Activated naive CD4-positive, alpha-beta T cell treated with anti-CD3 and anti-CD28 coated beads, Interleukin-2, amount 50 U/mL, for 72 hours (primary cell): ENCODE measurements around the gene CRACDL. TPM values are rescaled to one million over a fixed set of nuclear protein-coding genes. Genes with fewer than 3 reads are reported as not detected.

Experiments used
- ATAC-seq, 2 donors: fragments of 150-1000 bp; cut with Tn5 transposase; 2 replicates each; pipeline ENCODE4 v1.10.0; 2021; ENCODE audit warnings: mild to moderate bottlenecking in 2 of 2, moderate library complexity in 2 of 2
- DNase-seq, 2 donors: peaks; one replicate each; pipeline ENCODE4 v3.0.0; 2021 to 2022; ENCODE audit warnings: low spot score in 2 of 2
- H3K27ac Mint-ChIP-seq, 2 donors: one replicate each; pipeline ENCODE4 v1.8.0; 2022; ENCODE audit warnings: mild to moderate bottlenecking in 2 of 2, mixed read lengths in 2 of 2
- H3K36me3 Mint-ChIP-seq, 2 donors: one replicate each; pipeline ENCODE4 v1.8.0; 2022; ENCODE audit warnings: mixed read lengths in 2 of 2
- H3K9me3 Mint-ChIP-seq, 2 donors: one replicate each; pipeline ENCODE4 v1.8.0; 2022; ENCODE audit warnings: mixed read lengths in 2 of 2
- total RNA-seq, 2 donors: library from RNA; stranded (reverse); gene quantifications; one replicate each; pipeline ENCODE4 v1.2.3, GENCODE V29; 2022

Gene CRACDL
- total RNA-seq, 2 donors from 2014 or later = 0.12 TPM; not detected in 1

DNA sequence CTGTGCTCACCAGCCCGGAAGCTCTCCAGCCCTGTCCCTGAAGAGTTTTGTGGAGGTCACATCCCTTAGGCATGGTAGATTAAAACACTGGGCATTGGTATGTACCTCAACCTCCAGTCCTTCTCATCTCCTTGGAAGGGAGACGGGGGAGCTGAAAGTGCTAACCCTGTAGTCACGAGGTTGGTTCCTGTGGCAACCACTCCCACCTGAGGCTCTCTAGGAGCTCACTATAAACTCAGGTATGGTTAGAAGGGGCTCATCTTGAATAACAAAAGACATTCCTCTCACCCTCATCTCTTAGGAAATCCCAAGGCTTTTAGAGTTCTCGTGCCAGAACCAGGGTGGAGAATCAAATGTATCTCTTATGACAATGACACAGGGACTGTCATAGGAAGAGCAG, 162.1 kb downstream of the CRACDL start:
- Mint-ChIP-seq H3K27ac (peak overlapping the region in 1 of 2 donors; percentile 91), H3K36me3 (peaks cover 0 to 20% of the 10 kb centered on the region in 2 donors), H3K9me3 (no peaks in the 10 kb centered on the region)
- ATAC-seq (no peak), DNase-seq (no peak)

DNA sequence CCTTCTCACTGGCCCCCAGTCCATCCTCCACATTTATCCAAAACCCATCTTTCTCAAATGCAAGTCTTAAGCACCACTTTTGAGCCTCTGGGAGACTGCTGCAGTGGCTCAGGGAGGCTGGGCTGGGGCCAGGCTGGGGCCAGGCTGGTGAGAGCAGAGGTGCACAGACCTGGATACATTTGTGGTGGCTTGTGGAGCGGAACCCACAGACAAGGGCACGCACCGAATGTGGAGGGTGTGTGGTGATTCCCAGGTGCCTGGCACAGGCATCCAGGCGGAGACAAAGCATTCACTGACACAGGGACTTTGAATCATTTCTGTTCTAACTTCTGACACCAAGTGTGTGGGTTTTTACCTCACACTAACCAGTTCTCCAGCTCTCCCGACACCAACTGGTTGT, 162.9 kb downstream of the CRACDL start:
- DNase-seq (no peak), ATAC-seq (no peak)
- H3K9me3 Mint-ChIP-seq = no peaks in the 10 kb centered on the region
- peak overlapping the region; percentile 39 to 91 for H3K27ac Mint-ChIP-seq
- H3K36me3 Mint-ChIP-seq = peaks cover 0 to 26% of the 10 kb centered on the region in 2 donors

DNA sequence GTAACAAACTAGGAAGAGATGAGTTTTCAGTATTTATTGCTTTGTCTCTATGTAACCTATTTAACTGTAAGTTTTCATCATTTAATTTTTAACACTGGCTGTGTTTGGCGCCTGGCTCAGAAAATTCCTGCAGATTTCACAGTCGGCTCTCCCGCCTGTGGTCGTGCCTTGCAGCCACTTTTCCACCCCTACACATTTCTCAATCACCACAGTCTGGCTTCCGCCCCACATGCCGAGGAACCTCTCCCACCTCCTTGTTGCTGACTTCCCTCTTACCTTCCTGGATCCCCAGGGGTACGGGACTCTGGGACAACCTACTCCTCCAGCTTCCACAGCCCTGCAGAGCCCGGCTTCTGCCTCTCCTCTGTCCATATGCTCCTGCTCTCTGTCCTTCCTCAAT, 163.5 kb downstream of the CRACDL start:
- Mint-ChIP-seq H3K9me3 (no peaks in the 10 kb centered on the region), H3K27ac (peak overlapping the region; percentile 84 to 91), H3K36me3 (peaks cover 0 to 26% of the 10 kb centered on the region in 2 donors)
- ATAC-seq (no peak), DNase-seq (no peak)

DNA sequence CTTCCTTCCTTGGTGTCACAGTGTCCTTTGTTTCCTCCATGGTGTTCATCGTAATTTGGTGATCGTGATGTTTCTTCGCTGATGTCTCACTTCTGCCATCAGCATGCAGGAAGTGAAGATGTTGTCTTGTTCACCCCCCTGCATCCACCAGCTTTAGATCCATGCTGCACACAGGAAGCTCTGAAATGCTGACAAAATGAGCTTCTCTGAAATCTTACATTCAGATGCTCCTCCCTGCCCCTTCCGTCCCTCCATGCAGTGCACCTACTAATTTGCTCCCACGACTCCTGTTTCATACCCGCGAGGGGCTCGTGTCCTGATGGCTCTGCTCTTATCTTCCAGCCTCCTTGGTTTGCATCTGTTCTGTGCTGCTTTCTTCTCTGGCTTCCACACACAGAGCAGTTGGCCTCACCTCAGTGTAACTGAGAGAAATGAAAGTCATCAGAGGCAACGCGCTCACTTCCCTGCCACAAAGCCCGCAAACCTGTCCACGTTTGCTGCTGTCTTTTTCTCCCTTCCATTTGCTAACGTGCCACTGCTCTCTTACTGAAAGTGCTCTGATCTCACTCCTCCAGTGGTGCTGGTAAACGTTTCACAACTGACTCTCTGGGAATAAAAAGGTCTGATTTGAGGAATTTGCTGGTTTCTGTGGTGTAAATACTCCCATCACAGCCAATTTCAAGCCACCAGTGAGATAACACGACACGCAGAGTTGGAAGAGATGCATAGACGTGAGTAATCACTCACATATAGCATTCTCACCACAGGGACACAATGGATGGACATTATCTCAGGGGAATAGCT, 164.1 kb downstream of the CRACDL start:
- peak; percentile 47 to 75 for DNase-seq
- peak overlapping the region; percentile 91 to 96 for H3K27ac Mint-ChIP-seq
- peak; percentile 65 to 71 for ATAC-seq
- no peaks in the 10 kb centered on the region for H3K9me3 Mint-ChIP-seq
- H3K36me3 Mint-ChIP-seq = peaks cover 0 to 26% of the 10 kb centered on the region in 2 donors

DNA sequence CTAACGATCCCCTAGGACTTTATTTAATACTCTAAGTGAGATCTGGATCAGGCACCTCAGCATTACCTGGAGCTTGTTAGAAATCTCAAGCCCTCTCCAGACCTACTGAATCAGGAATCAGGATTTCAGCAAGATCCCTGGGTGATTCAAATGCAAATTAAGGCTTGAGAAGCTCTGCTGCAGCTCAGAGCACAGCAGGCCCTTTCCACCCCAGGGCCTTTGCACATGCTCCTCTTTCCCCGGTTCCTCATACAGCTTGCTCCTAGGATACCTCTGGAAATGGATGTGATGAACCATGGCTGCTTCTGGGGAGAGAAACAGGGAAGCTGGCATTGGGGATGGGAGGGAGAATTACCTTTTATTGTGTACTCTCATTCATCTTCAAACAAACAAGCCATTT, 164.8 kb downstream of the CRACDL start:
- Mint-ChIP-seq H3K27ac (peak overlapping the region; percentile 91 to 96), H3K36me3 (peaks cover 0 to 26% of the 10 kb centered on the region in 2 donors), H3K9me3 (no peaks in the 10 kb centered on the region)
- ATAC-seq (no peak), DNase-seq (no peak)

DNA sequence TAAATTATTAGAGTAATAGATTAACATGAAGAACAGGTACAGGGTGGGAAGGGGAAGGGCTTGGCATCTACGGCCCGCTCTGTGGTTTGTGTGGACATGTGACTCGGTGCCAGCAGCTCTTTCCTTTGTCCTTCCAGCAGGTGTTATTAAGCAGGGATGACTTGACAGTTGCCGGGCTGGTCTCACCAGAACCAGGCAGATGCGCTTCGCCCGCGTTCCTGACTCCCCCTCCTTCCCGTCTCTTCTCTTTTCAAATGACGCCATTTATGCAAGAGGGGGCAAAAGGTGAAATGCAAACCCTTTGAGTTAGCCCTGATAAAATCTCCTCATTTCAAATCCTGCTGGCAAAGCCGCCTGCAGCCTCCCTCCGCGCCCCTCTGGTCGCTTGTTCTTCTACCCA, 166.2 kb downstream of the CRACDL start:
- H3K36me3 Mint-ChIP-seq = peaks cover 0 to 26% of the 10 kb centered on the region in 2 donors
- peak overlapping the region; percentile 45 to 91 for H3K27ac Mint-ChIP-seq
- H3K9me3 Mint-ChIP-seq = no peaks in the 10 kb centered on the region
- DNase-seq = no peak
- ATAC-seq = no peak

DNA sequence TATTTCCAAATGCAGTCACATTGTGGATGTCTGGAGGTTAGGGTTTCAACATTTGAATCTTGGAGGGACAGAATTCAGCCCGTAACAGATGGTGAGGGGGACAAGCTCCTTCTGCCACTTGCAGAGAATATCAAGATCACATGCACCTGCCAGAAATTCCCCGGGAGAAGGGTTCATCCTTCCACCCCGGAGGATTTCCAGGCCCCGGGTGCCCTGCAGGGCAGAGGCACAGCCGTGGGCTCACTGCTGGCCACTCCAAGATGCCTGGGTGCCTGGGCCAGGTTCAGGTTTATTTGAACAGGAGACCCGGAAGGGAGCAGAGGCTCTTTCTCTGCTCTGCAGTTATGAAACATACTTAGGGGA, 166.9 kb downstream of the CRACDL start:
- Mint-ChIP-seq H3K27ac (peak overlapping the region; percentile 52 to 76), H3K36me3 (peaks cover 0 to 26% of the 10 kb centered on the region in 2 donors), H3K9me3 (no peaks in the 10 kb centered on the region)
- ATAC-seq (no peak), DNase-seq (no peak)

DNA sequence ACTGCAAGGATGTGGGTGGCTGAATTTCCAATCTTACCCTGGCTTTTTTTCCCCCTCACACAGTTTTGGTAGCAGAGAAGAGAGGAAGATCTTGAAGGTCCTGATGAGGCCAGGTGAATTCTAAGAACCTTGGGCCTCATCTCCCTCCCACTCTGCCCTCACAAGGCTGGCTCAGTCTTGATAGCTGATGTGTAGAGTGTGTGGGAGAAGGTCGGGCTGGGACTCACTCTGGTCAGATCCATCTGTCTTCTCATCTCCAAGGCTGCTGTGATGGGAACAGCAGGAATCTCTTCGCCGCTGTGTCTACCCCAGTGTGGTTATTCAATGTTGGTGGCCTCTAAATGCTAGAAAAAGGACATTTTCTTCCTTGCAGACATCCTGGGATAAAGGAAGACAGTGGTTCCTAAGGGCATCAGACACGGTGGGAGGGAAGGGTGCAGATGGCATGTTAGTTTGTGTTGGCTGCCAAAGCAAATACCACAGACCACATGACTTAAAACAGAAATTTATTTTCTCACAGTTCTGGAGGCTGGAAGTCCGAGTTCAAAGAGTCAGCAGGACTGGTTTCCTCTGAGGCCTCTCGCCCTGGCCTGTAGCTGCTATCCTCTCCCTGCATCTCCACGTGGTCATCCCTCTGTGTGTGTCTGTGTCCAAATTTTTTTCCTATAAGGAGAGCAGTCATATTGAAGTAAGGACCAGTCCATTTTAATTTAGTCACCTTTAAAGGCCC, 167.5 kb downstream of the CRACDL start:
- H3K36me3 Mint-ChIP-seq = peaks cover 0 to 26% of the 10 kb centered on the region in 2 donors
- DNase-seq (no peak), ATAC-seq (peak; percentile 19 to 43)
- no peaks in the 10 kb centered on the region for H3K9me3 Mint-ChIP-seq
- H3K27ac Mint-ChIP-seq = peak overlapping the region; percentile 22 to 76

DNA sequence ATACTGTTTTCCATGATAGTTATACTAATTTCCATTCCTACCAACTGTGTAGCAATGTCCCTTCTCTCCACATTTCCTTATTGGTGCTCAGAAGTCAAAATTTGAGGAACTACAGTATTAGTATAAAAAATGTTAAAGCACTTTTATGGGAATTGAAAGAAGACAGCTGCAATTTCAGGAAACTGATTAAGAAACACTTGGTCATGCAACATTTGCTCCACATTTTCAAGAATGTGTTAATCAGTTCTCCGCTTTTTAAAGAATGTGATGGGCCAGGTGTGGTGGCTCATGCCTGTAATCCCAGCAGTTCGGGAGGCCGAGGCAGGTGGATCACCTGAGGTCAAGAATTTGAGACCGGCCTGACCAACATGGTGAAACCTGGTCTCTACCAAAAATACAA, 171.5 kb downstream of the CRACDL start:
- no peak for DNase-seq
- Mint-ChIP-seq H3K27ac (no peak overlapping the region), H3K36me3 (peaks cover 0 to 13% of the 10 kb centered on the region in 2 donors), H3K9me3 (no peaks in the 10 kb centered on the region)
- ATAC-seq = no peak

DNA sequence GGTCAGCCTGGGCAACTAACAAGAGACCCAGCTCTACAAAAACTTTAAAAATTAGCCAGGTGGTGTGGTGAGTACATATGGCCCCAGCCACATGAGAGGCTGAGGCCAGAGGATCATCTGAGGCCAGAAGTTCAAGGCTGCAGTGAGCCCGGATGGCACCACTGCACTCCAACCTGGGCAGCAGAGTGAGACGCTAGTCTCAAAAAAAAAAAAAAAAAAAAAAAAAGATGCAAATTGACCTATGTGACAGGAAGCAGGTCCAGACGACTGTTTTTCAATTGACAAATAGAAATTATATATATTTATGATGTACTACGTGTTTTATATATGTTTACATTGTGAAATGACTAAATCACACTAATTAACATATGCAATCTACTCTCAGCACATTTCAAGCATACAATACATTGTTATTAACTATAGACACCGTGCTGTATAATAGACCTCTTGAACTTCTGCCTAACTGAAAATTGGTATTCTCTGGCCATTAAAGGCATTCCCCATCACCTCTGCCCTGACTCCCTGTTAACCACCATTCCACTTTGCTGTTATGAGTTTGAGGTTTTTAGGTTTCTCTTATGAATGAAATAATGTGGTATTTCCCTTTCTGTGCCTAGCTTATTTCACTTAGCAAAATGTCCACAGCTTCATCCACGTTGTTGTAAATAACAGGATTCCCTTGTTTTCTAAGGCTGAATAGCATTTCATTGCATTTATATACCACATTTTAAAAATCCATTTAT, 172.6 kb downstream of the CRACDL start:
- H3K9me3 Mint-ChIP-seq = no peaks in the 10 kb centered on the region
- H3K27ac Mint-ChIP-seq = no peak overlapping the region
- H3K36me3 Mint-ChIP-seq = peaks cover 0 to 8% of the 10 kb centered on the region in 2 donors
- ATAC-seq (no peak), DNase-seq (no peak)

DNA sequence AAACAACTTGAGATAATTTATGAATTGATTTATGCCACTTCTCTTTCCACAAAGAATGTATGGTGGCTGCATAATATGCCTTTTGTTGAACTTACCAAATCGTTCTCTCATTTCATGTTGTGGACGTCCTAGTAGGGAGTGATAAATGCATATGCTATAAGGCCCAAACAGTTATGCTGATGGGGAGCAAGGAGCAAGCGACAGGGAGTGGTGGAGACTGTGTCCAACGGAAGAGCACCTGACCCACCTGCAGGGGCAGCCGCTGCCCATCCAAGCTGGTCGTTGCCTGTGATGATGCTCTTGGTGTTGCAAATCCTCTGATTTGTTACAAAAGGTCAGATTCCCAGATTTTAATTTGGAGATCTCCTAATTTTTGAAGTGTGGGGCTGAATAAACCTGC, 174.1 kb downstream of the CRACDL start:
- peaks cover 0 to 12% of the 10 kb centered on the region in 2 donors for H3K36me3 Mint-ChIP-seq
- no peak for DNase-seq
- H3K9me3 Mint-ChIP-seq = peaks cover 0 to 7% of the 10 kb centered on the region in 2 donors
- ATAC-seq = no peak
- H3K27ac Mint-ChIP-seq = peak overlapping the region; percentile 17 to 68

DNA sequence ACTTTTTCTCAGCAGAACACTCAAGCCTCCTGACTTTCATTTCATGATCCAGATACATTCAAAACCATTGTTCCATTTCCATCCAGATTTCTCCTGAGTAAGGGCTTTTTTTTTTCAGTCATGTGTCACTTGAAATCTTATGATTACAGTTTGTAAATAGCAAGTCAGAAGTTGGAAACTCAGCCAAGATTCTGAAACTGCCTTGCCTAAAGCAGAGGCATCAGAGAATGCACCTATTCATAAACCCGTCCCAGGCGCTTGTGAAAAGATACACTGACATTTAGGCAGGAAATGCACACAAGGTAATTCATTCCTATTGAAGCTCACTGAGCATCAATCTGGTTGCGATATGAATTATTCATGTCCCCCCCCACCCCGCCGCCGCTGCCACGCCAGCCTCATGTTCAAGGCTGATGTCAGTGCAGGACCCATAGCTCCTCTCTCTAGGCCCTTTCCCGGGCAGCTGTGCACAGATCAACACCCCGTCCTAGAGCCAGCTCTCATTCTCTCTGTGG, 174.7 kb downstream of the CRACDL start:
- Mint-ChIP-seq H3K27ac (peak overlapping the region; percentile 17 to 68), H3K9me3 (peaks cover 0 to 7% of the 10 kb centered on the region in 2 donors), H3K36me3 (peaks cover 0 to 13% of the 10 kb centered on the region in 2 donors)
- ATAC-seq (peak; percentile 74 to 82), DNase-seq (peak in 1 of 2 donors; percentile 63)

DNA sequence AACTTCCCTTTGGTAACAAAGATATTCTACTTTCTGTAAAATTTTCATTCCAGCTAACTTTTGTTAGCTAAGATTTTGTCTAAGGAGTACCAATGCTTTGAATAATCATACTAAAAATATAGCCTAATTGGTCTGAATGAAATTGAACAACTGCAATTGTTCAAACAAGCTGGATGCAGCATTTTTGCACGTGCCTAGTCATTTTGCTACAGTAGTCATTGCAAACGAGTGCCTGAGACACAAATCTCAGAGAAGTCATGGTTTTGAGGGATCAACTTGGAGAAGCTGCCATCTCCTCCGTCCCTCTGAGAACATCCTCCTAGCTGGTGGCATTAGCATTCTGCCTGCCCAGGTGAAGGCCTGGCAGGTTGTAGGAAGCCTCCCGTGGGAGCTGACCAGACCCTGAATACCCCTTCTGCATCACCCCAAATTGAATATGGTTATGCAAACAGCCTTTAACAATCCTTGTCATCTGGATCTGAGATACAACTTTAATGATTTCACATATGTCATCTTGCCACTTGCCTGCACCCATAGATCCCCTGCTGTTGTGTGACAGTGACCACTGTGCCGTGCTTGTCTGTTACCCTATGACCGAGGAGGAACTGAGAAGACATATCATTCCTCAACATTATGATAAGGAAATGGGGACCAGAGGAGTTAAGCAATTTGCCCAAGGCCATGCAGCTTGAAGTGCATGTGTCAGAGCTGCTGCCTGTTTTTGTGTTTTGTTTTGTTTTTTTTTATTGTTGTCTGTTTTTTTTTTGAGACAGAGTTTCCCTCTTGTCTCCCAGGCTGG, 176.0 kb downstream of the CRACDL start:
- no peak for ATAC-seq
- Mint-ChIP-seq H3K9me3 (peaks cover 0 to 7% of the 10 kb centered on the region in 2 donors), H3K27ac (no peak overlapping the region), H3K36me3 (peaks cover 0 to 13% of the 10 kb centered on the region in 2 donors)
- no peak for DNase-seq

DNA sequence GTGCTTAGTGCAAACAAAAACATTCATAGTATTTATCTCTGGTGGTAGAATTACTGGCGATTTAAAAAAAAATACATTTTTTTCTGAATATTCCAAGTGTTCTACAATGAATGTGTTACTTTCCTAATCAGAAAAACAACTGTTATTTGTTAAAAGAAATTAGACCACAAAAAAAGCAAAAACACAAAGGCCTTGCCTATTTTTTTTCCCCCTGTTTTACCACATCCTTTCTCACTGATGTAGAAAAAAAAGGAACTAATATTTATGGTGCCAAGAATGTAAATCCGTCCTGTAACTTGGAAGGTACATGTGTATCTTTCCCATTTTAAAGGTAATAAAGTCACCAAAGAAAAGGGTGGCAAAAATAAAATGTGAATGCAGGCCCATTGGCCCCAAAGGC, 176.7 kb downstream of the CRACDL start:
- H3K9me3 Mint-ChIP-seq = peaks cover 0 to 7% of the 10 kb centered on the region in 2 donors
- peaks cover 0 to 13% of the 10 kb centered on the region in 2 donors for H3K36me3 Mint-ChIP-seq
- ATAC-seq (no peak), DNase-seq (no peak)
- no peak overlapping the region for H3K27ac Mint-ChIP-seq

DNA sequence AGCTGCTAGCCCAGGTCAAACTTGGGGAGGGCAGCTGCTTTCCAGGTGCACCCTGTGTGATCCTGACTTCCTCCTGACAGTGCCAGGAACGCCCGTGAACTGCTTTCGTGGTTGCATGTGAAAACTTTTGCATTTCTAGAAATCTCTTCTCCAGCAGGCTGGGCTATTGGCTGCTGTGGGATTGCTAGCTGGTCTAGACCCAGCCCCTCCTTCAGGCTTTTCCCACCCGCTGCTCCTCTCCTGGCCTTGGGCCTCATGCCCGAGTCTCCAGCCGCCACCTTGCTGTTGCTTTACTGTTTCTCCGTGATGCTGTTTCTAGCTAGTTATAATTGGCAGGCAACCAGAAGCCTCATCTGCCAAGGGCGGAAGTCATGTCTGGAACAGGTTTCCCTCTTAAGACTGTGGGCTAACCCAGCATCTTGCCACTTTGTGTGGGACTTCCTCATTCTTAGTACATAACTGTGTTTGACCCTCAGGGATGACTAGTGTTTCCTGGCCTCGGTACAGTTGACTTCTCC, 178.1 kb downstream of the CRACDL start:
- peak; percentile 58 to 83 for ATAC-seq
- Mint-ChIP-seq H3K36me3 (peaks cover 0 to 11% of the 10 kb centered on the region in 2 donors), H3K27ac (peak overlapping the region; percentile 72 to 79), H3K9me3 (peaks cover 0 to 9% of the 10 kb centered on the region in 2 donors)
- no peak for DNase-seq

DNA sequence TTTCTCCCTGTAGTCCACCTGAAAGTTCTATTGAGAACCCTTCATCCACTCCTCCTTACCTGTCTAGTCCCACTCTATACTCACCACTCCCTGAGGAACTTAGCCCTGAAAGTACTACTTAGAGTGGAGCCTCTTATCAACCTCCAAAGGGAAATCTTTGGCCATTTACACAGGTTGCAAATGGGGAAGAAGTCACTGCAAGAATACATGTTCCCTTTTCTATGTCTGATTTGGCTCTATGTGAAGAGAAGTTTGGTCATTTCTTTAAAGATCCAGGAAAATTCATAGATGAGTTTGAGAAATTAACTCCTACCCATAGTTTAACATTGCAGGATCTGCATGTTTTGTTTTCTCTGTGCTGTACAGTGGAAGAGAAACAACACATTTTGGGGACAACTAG, 182.2 kb downstream of the CRACDL start:
- DNase-seq (no peak), ATAC-seq (no peak)
- peak overlapping the region in 1 of 2 donors; percentile 7 for H3K27ac Mint-ChIP-seq
- peaks cover 0 to 16% of the 10 kb centered on the region in 2 donors for H3K9me3 Mint-ChIP-seq
- H3K36me3 Mint-ChIP-seq = peaks cover 0 to 12% of the 10 kb centered on the region in 2 donors
